IMR-90 (cell line): Measurements from ENCODE around the gene C1QL4. TPM values are rescaled to one million over a fixed set of nuclear protein-coding genes. Genes with fewer than 3 reads are reported as not detected.
A peak's percentile ranks its signal among the peaks of the same experiment; 100 is the strongest.

Experiments
- ATAC-seq: fragments of 200-7000 bp; cut with Tn5 transposase; 2 replicates; pipeline ENCODE4 v1.9.1; 2020; ENCODE audit warnings: low read depth, mild to moderate bottlenecking, moderate library complexity
- BruUV-seq: library from RNA; stranded (reverse); fragments of 400-500 nt; replicated peaks from 2 replicates; lab custom pipeline; 2021; lab: Mats Ljungman, UMichigan
- CTCF ChIA-PET: fragments of 300-600 bp; formaldehyde crosslinking; extraction: SDS; loops from one replicate; lab custom pipeline; 2021; ENCODE audit warnings: antibody characterized with exemption; lab: Yijun Ruan, JAX
- POLR2A ChIA-PET: fragments of 300-600 bp; sonication (Branson Sonifier 250); formaldehyde crosslinking; loops from one replicate; lab custom pipeline; 2022; ENCODE audit warnings: antibody characterized with exemption; ENCODE audit not compliant: unreplicated experiment; lab: Charles Lee
- DNase-seq: peaks from one replicate; pipeline ENCODE4 v3.0.0; 2013
- H2AFZ ChIP-seq: replicated peaks from 2 replicates; pipeline ENCODE3; 2013; ENCODE audit warnings: low read length, mild to moderate bottlenecking; ENCODE audit not compliant: poor library complexity
- H2AK5ac ChIP-seq: 2 replicates; pipeline ENCODE4 v1.6.1; 2013; ENCODE audit warnings: low read depth, low read length, inconsistent platforms
- H2AK9ac ChIP-seq: replicated peaks from 2 replicates; pipeline ENCODE3; 2013; ENCODE audit warnings: mild to moderate bottlenecking, low read depth, low read length, moderate library complexity; ENCODE audit not compliant: poor library complexity
- H2BK120ac ChIP-seq: 2 replicates; pipeline ENCODE4 v1.6.1; 2013; ENCODE audit warnings: low read depth, low read length, inconsistent platforms
- H2BK15ac ChIP-seq: 3 replicates; pipeline ENCODE4 v1.6.1; 2013; ENCODE audit warnings: low read depth, low read length, inconsistent platforms
- H2BK20ac ChIP-seq: 2 replicates; pipeline ENCODE4 v1.6.1; 2013; ENCODE audit warnings: low read depth, mild to moderate bottlenecking, inconsistent platforms, low read length, moderate library complexity
- H2BK5ac ChIP-seq: 2 replicates; pipeline ENCODE4 v1.6.1; 2013; ENCODE audit warnings: mild to moderate bottlenecking, low read depth, low read length, inconsistent platforms; ENCODE audit not compliant: poor library complexity, severe bottlenecking
- H3K14ac ChIP-seq: replicated peaks from 2 replicates; pipeline ENCODE4 v1.6.1; 2013; ENCODE audit warnings: low read depth, low read length, inconsistent platforms
- H3K18ac ChIP-seq: 2 replicates; pipeline ENCODE4 v1.6.1; 2013; ENCODE audit warnings: low read depth, low read length, control low read depth
- H3K23ac ChIP-seq: 2 replicates; pipeline ENCODE4 v1.6.1; 2013; ENCODE audit warnings: low read depth, low read length, inconsistent platforms
- H3K27ac ChIP-seq: 2 replicates; pipeline ENCODE4 v1.5.1; 2013; ENCODE audit warnings: mild to moderate bottlenecking, control low read depth, low read length; ENCODE audit not compliant: insufficient read depth
- H3K27me3 ChIP-seq: 2 replicates; pipeline ENCODE4 v1.6.1; 2013; ENCODE audit warnings: low read length; ENCODE audit not compliant: control insufficient read depth, insufficient read depth
- H3K36me3 ChIP-seq: 2 replicates; pipeline ENCODE4 v1.6.1; 2013; ENCODE audit warnings: low read length, mixed read lengths; ENCODE audit not compliant: control insufficient read depth, insufficient read depth
- H3K4ac ChIP-seq: 2 replicates; pipeline ENCODE4 v1.6.1; 2013; ENCODE audit warnings: low read depth, low read length, inconsistent platforms
- H3K4me1 ChIP-seq: 2 replicates; pipeline ENCODE4 v1.6.1; 2013; ENCODE audit warnings: low read length, mixed read lengths; ENCODE audit not compliant: control insufficient read depth, insufficient read depth
- H3K4me2 ChIP-seq: 2 replicates; pipeline ENCODE4 v1.6.1; 2013; ENCODE audit warnings: low read depth, mild to moderate bottlenecking, control low read depth, low read length, moderate library complexity
- H3K4me3 ChIP-seq: 2 replicates; pipeline ENCODE4 v1.5.1; 2013; ENCODE audit warnings: low read depth, mild to moderate bottlenecking, control low read depth, low read length, moderate library complexity; ENCODE audit not compliant: insufficient read depth
- H3K56ac ChIP-seq: 2 replicates; pipeline ENCODE4 v1.6.1; 2013; ENCODE audit warnings: low read length, inconsistent platforms; ENCODE audit not compliant: insufficient read depth; ENCODE audit errors: extremely low read depth
- H3K79me1 ChIP-seq, 2 experiments: 2 replicates each; pipeline ENCODE4 v1.6.1; 2013; ENCODE audit warnings: low read length in 2 of 2, inconsistent platforms in 1 of 2, low read depth in 1 of 2
- H3K9ac ChIP-seq: 2 replicates; pipeline ENCODE4 v1.6.1; 2013; ENCODE audit warnings: low read depth, low read length, control low read depth
- H3K9me1 ChIP-seq: 2 replicates; pipeline ENCODE4 v1.6.1; 2013; ENCODE audit warnings: low read length, inconsistent platforms; ENCODE audit not compliant: insufficient read depth
- H3K9me3 ChIP-seq: 2 replicates; pipeline ENCODE4 v1.6.1; 2013; ENCODE audit warnings: low read length; ENCODE audit not compliant: control insufficient read depth, insufficient read depth
- H4K20me1 ChIP-seq: 2 replicates; pipeline ENCODE4 v1.6.1; 2013; ENCODE audit warnings: low read length, inconsistent platforms; ENCODE audit not compliant: insufficient read depth
- H4K5ac ChIP-seq: 2 replicates; pipeline ENCODE4 v1.6.1; 2013; ENCODE audit warnings: mild to moderate bottlenecking, low read depth, low read length, control low read depth
- H4K8ac ChIP-seq, 2 experiments: 2 replicates each; pipeline ENCODE4 v1.6.1; 2013; ENCODE audit warnings: low read depth in 2 of 2, low read length in 2 of 2, control low read depth in 1 of 2, inconsistent platforms in 1 of 2
- H4K91ac ChIP-seq: 2 replicates; pipeline ENCODE4 v1.6.1; 2013; ENCODE audit warnings: low read depth, low read length, inconsistent platforms; ENCODE audit not compliant: insufficient read depth
- BHLHE40 ChIP-seq: fragments of 150-350 bp; IDR thresholded peaks from 2 replicates; pipeline ENCODE4 v1.6.1; 2016; ENCODE audit warnings: mild to moderate bottlenecking, low read depth, low read length
- CHD1 ChIP-seq: IDR thresholded peaks from 2 replicates; pipeline ENCODE4 v1.6.1; 2012; ENCODE audit warnings: low read depth, low read length, improper control_type of control experiment
- MAFK ChIP-seq: IDR thresholded peaks from 2 replicates; pipeline ENCODE4 v1.6.1; 2012; ENCODE audit warnings: low read depth, low read length, improper control_type of control experiment
- POLR2A ChIP-seq: IDR thresholded peaks from 2 replicates; pipeline ENCODE4 v1.6.1; 2012; ENCODE audit warnings: mild to moderate bottlenecking, low read depth, low read length
- USF2 ChIP-seq: fragments of 150-350 bp; IDR thresholded peaks from 2 replicates; pipeline ENCODE4 v1.6.1; 2017; ENCODE audit warnings: mild to moderate bottlenecking, antibody characterized with exemption, low read length, low read depth
- WGBS, 2 experiments: methylation state at CpG; one replicate each; pipeline versions ENCODE4 v1.1.5 to v1.1.7; 2013; ENCODE audit warnings: missing lambda C conversion rate in 2 of 2; ENCODE audit not compliant: insufficient read length in 1 of 2; ENCODE audit errors: extremely low coverage in 2 of 2; 5-methylcytosine and 5-hydroxymethylcytosine counted together
- dilution Hi-C: fragments of 300-500 bp; cut with HindIII; formaldehyde crosslinking; loops from one replicate; pipeline ENCODE4 v1.14.3; 2018; ENCODE audit warnings: low sequenced_read_pairs; ENCODE audit not compliant: unreplicated experiment
- in situ Hi-C: fragments of 300-500 bp; cut with MboI; formaldehyde crosslinking; loops from 3 replicates; pipeline ENCODE4 v1.14.3; 2019; ENCODE audit warnings: low sequenced_read_pairs, inconsistent platforms, mixed read lengths
- intact Hi-C: fragments of 100-400 bp; cut with micrococcal nuclease; formaldehyde crosslinking; loops from 2 replicates; pipeline ENCODE4 v1.10.0; 2022
- polyA plus RNA-seq, 3 experiments: library from polyadenylated mRNA; depleted of rRNA; stranded (reverse); fragments of >200 nt; gene quantifications; 2 replicates each; pipeline ENCODE4 v1.2.3, GENCODE V29; 2012; ENCODE audit warnings: low replicate concordance in 1 of 3
- total RNA-seq: library from RNA; depleted of rRNA; stranded (reverse); fragments of >200 nt; gene quantifications from 2 replicates; pipeline ENCODE4 v1.2.3, GENCODE V29; 2012
- TF ChIP-seq, protein P1 (sequence below): fragments of 150-350 bp; IDR thresholded peaks from 2 replicates; pipeline ENCODE4 v1.6.1; 2016; ENCODE audit warnings: low read depth, mild to moderate bottlenecking, low read length, moderate library complexity, borderline replicate concordance

The C1QL4 gene
- total and polyA plus RNA-seq, 2 of the 4 experiments (the other 2 are of a cell fraction): 0.18 to 0.46 TPM

DNA sequence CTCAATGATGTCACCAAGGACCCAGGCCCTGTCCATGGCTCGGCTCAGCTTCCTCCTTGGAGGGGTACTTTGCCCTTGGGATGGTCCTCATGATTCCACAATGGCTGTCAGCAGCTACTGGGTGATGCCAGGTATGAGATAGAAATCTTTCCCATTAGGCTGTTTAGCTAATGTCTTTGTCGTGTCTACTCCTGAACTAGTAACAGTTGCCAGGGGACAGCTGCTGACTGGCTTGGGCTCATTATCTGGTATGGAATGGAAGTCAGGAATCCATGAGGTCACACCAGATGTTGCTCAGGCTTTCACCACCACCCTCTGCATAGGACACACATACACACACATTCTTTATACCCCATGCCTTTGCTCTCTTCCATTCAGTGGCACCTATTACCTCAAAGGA lies 32.8 kb downstream of the C1QL4 start:
- ATAC-seq (peak; percentile 53), DNase-seq (peak; percentile 62)
- Histone ChIP-seq H3K23ac (no peak overlapping the region), H2BK20ac (no peak overlapping the region), H4K8ac (no peak overlapping the region), H3K4me1 (no peaks in the 10 kb centered on the region), H4K20me1 (no peaks in the 10 kb centered on the region), H4K5ac (no peak overlapping the region), H3K4ac (no peak overlapping the region), H2AFZ (no peak overlapping the region), H2BK15ac (no peak overlapping the region), H3K9me1 (0 out of 2 replicates have a peak, but pooled peaks cover 4% of the 10 kb centered on the region), H3K36me3 (no peaks in the 10 kb centered on the region), H3K4me3 (no peak overlapping the region), H3K27ac (no peak overlapping the region), H3K79me1 (no peaks in the 10 kb centered on the region), H2BK120ac (no peak overlapping the region), H3K9me3 (no peaks in the 10 kb centered on the region; the same call in 1 of the 2 replicates), H2AK5ac (no peak overlapping the region), H3K56ac (no peak overlapping the region), H4K91ac (no peak overlapping the region), H3K18ac (no peak overlapping the region), H3K9ac (no peak overlapping the region), H2AK9ac (no peak overlapping the region), H3K4me2 (no peak overlapping the region), H3K14ac (no peak overlapping the region), H2BK5ac (no peak overlapping the region), H3K27me3 (peaks cover 24% of the 10 kb centered on the region)
- dilution Hi-C loops: no loop called here
- in situ Hi-C loops: no loop called here
- CTCF ChIA-PET: interaction anchor here (1.2 kb wide), 2 partner anchors 27 to 44 kb away, joined by 3 read pairs; no protein-coding TSS in a partner anchor
- BruUV-seq: no TSS peak
- TF ChIP-seq POLR2A (no peak), CHD1 (no peak), USF2 (no peak), BHLHE40 (no peak), MAFK (no peak)
- TF ChIP-seq, protein P1, sequence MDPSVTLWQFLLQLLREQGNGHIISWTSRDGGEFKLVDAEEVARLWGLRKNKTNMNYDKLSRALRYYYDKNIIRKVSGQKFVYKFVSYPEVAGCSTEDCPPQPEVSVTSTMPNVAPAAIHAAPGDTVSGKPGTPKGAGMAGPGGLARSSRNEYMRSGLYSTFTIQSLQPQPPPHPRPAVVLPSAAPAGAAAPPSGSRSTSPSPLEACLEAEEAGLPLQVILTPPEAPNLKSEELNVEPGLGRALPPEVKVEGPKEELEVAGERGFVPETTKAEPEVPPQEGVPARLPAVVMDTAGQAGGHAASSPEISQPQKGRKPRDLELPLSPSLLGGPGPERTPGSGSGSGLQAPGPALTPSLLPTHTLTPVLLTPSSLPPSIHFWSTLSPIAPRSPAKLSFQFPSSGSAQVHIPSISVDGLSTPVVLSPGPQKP: no peak
- 100% methylated on average over 1 of the region's 2 CpGs; no CpG with 5 or more reads in 1 of the 2 experiments for WGBS, 2 experiments
- POLR2A ChIA-PET: no interaction called here
- intact Hi-C loops: no loop called here
